NCI-H2171 treated with DMSO at 0.1 percent for 48 hours (cell line): ENCODE measurements around the gene VIPR2.
"Not testable (repeated sequence)": the region's sequence is repeated elsewhere in the genome, so short reads cannot be mapped to it uniquely, and the experiment has no call there.

Experiments used
- DNase-seq: peaks from one replicate; lab custom pipeline; 2025; lab: John Stamatoyannopoulos, UW

VIPR2 gene

GRCh38 chr7:159144758-159145489 lies at the start of gene VIPR2:
Gene VIPR2 (minus strand): TSS chr7:159144867. CDS start chr7:159144771, 96 bp downstream.
- peak; percentile 15 for DNase-seq

- DNase-seq, result no peak
Observed at GRCh38 chr7:159193543-159194090, 49.0 kb upstream of the VIPR2 start.

GRCh38 chr7:159192725-159193453 lies 48.2 kb upstream of the VIPR2 start:
- no peak for DNase-seq

GRCh38 chr7:159192013-159192412 lies 47.3 kb upstream of the VIPR2 start:
- no peak for DNase-seq

- peak; percentile 31 for DNase-seq
Observed at GRCh38 chr7:159191236-159191635, 46.6 kb upstream of the VIPR2 start.

- DNase-seq, result no peak
Observed at GRCh38 chr7:159188011-159188410, 43.3 kb upstream of the VIPR2 start.

- no peak for DNase-seq
Observed at GRCh38 chr7:159179241-159179640, 34.6 kb upstream of the VIPR2 start.

GRCh38 chr7:159177284-159177953 lies 32.8 kb upstream of the VIPR2 start:
- DNase-seq, result no peak

GRCh38 chr7:159175792-159176191 lies 31.1 kb upstream of the VIPR2 start:
- DNase-seq, result no peak

- not testable (repeated sequence) for DNase-seq
Observed at GRCh38 chr7:159175100-159175499, 30.4 kb upstream of the VIPR2 start.

- no peak for DNase-seq
Observed at GRCh38 chr7:159172400-159172799, 27.7 kb upstream of the VIPR2 start.

GRCh38 chr7:159169391-159169790 lies 24.7 kb upstream of the VIPR2 start:
- DNase-seq, result no peak

- no peak for DNase-seq
Observed at GRCh38 chr7:159167139-159167538, 22.5 kb upstream of the VIPR2 start.

GRCh38 chr7:159166530-159166929 lies 21.9 kb upstream of the VIPR2 start:
- no peak for DNase-seq

GRCh38 chr7:159165352-159165751 lies 20.7 kb upstream of the VIPR2 start:
- no peak for DNase-seq

GRCh38 chr7:159163703-159164301 lies 19.1 kb upstream of the VIPR2 start:
- not testable (repeated sequence) for DNase-seq

GRCh38 chr7:159162050-159162626 lies 17.5 kb upstream of the VIPR2 start:
- not testable (repeated sequence) for DNase-seq

- DNase-seq, result no peak
Observed at GRCh38 chr7:159160450-159160849, 15.8 kb upstream of the VIPR2 start.

- DNase-seq, result no peak
Observed at GRCh38 chr7:159159731-159160130, 15.1 kb upstream of the VIPR2 start.

GRCh38 chr7:159158888-159159405 lies 14.3 kb upstream of the VIPR2 start:
- peak; percentile 79 for DNase-seq

- no peak for DNase-seq
Observed at GRCh38 chr7:159158125-159158887, 13.6 kb upstream of the VIPR2 start.
